Epithelial cell of prostate (primary cell): ENCODE measurements around the gene C16orf74.

Experiments
- DNase-seq: peaks from one replicate; pipeline ENCODE4 v3.0.0-alpha.2; 2011; ENCODE audit warnings: low read depth, low spot score
- H3K27ac ChIP-seq: fragments of 450-650 bp; 2 replicates; pipeline ENCODE4 v1.5.1; 2017; ENCODE audit warnings: mild to moderate bottlenecking

The C16orf74 gene

DNA sequence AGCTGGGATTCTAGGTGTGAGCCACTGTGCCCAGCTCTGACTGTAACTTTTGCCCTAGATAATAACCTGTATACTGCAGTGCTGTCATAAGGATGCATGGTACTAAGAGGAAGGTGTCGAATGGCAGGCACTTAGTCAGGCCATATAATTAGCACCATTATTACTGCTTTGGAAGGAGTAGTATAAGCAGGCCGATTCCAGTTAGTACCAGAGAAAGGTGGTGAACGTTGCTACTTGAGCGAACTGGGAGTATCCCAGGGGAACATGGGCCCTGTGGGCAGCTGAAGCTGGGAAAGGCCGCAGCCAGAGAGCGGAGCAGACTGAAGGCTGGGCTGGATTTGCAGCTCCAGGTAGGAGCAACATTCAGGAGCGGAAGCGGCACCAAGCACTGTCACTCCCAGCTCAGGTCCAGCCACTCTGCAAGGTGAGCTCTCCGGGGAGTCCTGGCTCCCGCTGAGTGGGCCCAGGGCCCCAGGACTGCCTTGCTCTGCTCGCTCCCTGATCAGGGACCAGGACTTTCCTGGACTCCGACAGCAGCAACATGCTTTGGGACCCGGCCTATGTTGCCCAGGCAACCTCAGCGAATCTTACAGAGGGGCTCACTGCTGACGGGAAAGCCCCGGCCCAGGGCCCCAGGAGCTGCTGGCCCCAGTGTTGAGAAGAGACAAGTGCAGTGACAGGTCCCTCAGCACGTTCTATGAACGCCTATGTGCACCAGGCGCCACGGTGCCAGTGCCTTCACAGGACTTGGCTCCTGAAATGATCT lies 28.6 kb downstream of the C16orf74 start:
- peak overlapping the region; percentile 69 for H3K27ac ChIP-seq

DNA sequence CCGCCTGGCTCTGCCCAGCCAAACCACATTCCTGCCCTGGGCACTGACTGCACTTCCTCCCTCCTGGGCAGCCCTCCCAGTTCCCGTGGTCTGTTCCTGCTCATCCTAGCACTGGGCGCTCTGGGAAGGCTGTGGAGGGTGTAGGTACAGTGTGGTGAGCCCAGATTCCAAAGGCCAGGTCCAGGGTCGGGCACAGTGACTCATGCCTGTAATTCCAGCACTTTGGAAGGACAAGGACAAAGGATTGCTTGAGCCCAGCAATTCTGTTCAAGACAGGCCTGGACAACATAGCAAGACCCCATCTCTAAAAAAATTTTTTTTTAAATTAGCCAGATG lies 30.6 kb downstream of the C16orf74 start:
- peak; percentile 52 for DNase-seq
- peak overlapping the region; percentile 69 for H3K27ac ChIP-seq

More for the DNA sequence above, 28.6 kb downstream of the C16orf74 start:
- no peak for DNase-seq

DNA sequence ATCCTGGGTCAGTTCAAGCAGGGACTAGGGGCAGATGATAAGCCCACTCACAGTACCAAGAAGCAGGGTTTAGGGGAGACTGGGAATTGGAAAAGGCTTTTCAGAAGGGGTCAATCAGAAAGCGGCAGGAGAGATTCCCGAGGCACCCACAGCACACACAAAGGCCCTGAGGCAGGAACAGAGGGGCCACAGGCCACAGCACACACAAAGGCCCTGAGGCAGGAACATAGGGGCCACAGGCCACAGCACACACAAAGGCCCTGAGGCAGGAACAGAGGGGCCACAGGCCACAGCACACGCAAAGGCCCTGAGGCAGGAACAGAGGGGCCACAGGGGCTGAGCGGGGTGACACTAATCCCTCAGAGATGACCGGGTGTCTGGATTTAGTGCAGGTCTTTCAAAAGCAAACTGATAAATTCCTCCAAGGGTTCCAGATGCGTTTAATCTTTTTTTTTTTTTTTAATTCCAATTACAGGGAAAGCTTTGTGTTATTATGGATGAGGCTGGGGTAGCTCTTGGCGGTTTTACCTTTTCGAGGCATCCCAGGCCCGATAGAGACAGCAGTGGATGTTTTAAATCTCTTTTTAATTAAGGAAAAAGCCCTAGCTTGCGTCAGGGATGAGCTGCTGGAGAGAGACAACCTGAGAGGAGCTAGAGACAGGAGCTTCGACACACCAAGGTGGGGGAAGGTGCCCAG lies 31.1 kb downstream of the C16orf74 start:
- DNase-seq: no peak

DNA sequence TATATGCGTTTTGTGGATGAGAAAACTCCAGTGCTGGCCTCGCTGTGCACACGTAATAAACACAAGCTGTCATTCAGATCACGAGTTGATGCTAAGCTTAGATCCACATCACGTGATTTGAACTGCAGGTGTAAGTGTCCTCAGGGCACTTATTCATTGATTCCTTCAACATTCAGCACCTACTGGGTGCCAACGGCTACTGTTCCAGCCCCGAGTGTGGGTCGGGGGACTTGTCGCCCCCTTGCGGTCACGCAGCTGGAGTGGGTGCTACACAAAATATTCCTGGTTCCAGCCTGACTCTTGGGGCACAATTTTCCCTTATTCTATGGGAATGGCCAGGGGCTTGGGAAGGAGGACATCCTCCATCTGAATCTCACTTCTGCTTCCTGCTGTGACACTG lies 32.2 kb downstream of the C16orf74 start:
- H3K27ac ChIP-seq: peak overlapping the region; percentile 69
- DNase-seq: no peak

More for the DNA sequence above, 31.1 kb downstream of the C16orf74 start:
- peak overlapping the region; percentile 69 for H3K27ac ChIP-seq

DNA sequence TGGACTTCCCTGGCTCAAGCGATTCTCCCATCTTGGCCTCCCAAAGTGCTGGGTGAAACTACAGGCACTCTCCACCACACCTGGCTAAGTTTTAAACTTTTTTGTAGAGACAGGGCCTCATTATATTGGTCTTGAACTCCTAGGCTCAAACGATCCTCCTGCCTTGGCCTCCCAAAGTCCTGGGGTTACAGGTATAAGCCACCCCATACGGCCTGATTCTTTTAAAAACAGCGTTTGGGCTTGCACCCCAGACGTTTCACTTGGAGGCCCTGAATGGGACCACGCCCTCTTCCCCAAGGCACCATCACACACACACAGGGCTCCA lies 32.8 kb downstream of the C16orf74 start:
- peak overlapping the region; percentile 69 for H3K27ac ChIP-seq
- no peak for DNase-seq

DNA sequence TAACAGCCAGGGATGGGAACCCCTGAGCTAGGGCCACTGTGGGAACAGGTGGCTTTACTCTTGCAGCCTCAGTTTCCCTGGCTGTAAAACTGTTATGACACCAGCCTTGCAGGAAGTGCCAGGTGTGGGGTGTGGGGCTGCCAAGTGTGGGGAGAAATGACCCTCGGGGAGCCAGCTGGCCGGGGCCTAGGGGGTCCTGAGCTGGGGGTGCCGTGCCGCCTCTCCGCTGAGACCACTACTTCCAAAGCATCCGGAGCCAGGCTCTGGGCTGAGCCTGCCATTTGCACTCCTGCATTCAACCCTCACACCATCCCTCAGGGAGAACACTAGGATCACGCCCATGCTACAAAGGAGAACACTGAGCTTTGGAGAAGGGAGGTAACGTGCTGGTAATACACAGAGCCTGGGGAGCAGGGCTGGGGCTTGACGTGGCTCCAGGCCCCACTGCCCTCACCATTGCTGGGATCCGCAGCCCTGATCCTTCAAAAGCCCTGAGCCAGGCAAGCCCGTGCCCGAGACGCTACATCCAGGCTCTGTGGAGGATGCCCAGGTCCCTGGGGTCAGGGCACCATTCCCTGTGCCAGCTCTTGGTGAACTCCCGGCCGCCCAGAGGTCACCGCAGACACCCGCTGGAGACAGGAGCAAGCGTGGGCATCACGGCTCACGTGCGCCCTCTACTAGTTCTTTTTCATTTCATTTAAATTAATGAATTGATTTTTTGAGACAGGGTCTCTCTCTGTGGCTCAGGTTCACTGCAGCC lies 33.3 kb downstream of the C16orf74 start:
- peak overlapping the region; percentile 69 for H3K27ac ChIP-seq
- no peak for DNase-seq

DNA sequence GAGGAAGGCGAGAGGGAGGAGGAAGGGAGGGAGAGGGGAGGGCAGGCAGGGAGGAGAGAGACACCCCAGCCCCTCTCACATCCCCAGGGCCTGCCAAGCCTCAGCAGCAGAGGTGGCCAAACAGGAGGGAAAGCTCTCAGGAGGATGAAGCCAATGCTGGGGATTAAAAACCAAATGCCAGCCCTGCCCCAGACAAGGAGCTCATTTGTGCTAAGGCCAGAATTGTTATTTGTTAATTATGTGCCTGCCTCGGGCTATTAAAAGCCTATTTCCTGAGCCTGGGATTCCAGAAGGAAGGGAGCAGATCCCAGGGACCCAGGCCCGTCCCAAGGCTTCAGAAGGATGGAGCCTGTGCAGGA lies 34.2 kb downstream of the C16orf74 start:
- DNase-seq: no peak
- H3K27ac ChIP-seq: peak overlapping the region; percentile 69

DNA sequence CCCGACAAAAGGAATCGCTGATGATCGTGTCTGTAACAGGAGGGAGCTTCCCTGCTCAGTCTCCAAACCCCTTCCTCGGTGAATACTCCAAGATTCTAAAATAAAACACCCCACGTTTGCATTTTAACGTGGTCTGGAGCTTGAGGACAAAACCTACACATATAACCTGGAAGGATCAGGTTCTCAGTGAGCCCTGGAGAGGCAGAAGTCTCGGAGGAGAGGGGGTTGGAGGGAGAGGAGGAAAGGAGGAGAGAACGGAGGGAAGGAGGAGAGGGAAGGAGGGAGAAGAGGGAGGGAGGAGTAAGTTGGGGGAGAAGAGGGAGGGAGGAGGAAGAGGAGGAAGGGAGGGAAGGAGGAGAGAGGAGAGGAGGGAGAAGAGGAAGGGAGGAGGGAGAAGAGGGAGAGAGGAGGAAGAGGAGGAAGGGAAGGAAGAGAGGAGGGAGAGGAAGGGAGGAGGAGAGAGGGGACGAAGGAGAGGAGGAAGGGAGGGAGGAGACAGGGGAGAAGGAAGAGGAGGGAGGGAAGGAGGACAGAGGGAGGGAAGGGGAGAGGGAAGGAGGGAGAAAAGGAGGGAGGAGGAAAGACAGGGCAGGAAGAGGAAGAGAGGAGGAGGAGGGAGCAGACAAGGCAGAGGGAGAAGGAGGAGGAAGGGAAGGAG lies 34.7 kb downstream of the C16orf74 start:
- peak overlapping the region; percentile 69 for H3K27ac ChIP-seq
- no peak for DNase-seq

DNA sequence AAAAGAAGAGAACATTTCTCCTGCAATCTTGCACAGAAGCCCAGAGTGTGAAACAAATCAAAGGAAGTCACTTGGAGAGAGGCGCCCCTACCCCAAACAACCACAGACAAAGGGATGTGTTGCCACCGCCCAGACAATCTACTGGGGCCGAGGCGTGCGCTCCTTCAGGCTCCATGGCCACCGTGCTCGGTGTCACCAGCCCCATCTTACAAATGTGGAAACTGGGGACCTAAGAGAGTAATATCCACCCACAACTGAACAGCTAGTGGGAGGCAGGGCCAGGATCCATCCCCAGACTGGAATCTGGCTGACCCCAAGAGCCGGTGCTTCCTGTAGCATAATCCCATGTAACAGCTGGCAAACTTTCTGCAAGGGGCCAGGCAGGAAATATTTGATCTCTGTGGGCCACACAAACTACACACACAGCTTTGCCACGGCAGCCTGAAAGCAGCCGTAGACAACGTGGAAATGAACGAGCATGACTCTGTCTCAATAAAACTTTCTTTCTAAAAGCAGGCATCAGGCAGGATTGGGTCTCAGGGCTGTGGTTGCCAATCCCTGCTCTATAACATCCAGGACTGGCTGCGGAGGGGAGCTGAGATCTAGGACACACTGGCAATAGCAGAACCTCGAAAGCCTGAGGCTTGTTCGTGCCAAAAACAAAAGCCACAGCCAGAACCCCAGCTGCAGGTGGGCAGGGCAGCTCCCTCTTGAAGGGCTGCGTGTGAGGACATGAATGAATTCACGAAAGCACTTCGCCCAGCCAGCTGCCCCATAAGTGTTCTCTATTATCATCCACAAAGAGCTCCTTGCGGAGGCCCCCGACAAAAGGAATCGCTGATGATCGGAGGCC lies 35.5 kb downstream of the C16orf74 start:
- H3K27ac ChIP-seq: peak overlapping the region; percentile 69
- DNase-seq: no peak

DNA sequence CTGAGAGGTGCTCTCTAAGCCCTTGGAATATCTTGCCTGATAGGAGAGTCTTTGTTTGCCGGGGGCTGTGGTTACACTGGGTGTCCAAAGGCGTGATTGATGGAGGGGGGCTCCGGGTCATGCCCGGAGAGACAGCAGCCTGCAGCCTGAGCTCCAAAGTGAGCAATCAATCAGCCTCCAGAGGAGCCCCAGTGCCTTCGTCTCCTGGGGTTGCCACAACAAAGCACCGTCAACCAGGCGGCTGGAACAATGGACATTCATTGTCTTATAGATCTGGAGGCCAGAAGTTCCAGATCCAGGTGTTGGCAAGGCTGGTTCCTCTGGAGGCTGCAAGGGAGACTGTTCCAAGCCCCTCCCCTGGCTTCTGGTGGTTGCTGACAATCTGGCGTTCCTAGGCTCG lies 38.1 kb downstream of the C16orf74 start:
- no peak overlapping the region for H3K27ac ChIP-seq
- no peak for DNase-seq

DNA sequence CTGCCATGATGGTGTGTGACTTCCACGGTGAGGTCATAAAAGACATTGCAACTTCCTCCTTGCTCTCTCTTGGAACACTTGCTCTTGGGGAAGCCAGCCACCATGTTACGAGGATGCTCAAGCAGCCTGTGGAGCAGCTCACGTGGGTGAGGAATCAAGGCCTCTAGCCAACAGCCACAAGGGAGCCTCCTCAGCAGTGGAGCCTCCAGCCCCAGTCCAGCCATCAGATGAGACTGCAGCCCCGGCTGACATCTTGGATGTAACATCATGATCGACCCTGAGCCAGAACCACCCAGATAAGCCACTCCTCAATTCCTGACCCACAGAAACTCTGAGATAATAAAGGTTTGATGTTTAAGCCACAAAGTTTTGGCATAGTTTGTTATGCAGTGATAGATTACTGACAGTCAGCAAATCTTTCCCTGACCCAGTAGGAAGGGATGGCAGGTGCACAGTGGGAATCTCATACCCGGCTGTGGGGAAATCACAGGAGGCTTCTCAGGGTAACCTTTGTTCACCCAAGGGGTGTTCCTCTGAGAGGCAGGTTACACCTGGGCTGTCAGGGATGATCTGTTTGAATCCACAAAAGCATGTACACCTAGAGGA lies 38.8 kb downstream of the C16orf74 start:
- H3K27ac ChIP-seq: no peak overlapping the region

DNA sequence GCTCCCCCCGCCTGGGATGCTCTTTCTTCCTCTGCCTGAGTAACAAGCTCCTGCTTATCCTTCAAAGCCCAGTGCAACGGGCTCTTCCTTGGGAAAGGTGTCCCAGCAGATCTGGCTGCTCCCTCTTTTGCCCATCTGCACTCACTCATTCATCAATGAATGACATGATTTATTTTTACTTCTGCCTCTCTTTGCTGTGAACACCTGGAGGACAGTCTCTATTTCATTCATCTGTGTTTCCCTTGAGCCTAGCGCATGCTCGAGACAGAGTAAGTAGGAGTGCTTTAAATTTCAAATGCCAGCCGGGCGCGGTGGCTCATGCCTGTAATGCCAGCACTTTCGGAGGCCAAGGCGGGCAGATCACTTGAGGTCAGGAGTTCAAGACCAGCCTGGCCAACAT lies 40.2 kb downstream of the C16orf74 start:
- no peak overlapping the region for H3K27ac ChIP-seq
- DNase-seq: no peak

More for the DNA sequence above, 38.8 kb downstream of the C16orf74 start:
- DNase-seq: no peak

DNA sequence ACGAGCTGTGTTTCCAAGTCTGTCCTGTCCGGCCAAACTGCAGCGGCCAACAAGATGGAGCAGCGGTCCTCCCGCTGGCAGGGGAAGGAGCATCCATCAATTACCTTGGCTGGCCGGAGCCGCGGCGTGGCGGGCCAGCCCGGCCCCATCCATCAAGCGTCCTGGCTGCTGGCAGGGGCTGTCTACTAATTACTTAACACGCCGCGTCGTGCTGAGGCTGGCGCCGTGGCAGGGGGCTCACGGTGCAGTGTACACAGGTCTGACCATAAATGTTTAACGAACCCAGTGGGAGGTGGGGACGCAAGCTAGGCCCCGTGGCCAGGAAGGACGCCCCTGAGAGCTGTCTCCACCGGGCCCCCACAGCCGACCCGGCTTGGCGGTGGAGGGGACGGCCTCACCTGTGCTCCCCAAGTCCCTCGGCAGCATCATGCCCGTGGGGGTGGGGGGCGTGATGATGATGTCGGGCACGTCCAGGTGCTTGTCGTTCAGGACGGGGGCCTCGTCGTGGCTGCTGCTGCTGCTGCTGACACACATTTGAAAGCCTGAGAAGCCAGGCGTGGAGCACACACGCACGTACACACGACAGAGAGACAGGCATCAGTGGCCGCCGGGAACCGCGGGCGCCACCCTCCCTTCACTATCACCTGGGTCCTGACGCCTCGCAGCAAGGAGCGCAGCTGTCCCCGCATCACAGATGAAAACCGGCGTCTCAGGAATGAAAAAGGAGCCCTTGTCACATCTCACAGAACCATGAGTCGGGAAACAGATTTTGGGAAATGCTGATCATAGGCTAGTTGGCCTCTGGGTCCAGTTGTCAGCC lies 40.9 kb downstream of the C16orf74 start:
- H3K27ac ChIP-seq: no peak overlapping the region

DNA sequence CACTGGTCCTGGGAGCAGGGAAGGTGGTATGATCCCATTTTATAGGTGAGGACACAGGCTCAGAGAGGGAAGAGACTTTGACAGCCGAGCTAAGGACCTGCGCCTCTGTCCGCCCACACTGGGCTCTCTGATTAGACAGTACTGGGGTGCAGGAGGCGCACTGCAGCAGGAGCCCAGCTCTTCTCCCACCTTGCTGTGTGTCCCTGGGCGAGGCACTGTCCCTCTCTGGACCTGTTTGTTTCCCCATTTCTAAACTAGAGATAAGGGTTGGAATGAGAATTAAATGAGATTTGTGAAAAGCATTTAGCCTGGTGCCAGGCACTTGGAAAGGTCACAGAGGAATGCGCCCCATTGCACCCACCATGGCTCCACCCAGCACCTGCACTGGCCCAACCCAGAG lies 42.6 kb downstream of the C16orf74 start:
- no peak for DNase-seq
- no peak overlapping the region for H3K27ac ChIP-seq

More for the DNA sequence above, 40.9 kb downstream of the C16orf74 start:
- no peak for DNase-seq

DNA sequence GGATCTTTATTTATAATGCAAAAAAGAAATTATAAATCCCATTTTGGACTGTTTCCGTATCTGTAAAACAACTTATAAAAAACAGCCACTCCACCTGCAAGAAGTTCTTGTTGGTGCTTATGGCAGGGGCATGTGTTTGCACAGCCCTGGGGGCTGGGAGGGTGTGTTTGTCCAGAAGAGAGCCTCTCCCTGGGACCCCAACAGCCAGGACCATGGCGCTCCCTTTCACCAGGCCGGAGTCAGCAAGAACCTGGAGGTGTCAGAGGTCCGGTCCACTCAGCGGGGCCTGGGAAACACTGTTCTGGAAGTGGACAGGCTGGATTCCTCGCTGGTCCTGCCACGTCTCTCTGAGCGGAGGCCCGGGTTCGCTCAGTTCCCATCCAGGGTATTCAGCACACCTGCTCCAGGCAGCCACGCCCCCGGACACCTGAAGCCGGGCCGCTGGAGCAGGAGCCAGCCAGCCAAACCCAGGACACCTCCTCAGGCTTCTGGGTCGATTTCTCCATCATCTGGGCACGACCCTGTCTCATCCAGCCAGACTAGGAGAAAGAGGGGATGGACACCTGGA lies 43.3 kb downstream of the C16orf74 start:
- H3K27ac ChIP-seq: no peak overlapping the region
- DNase-seq: no peak

DNA sequence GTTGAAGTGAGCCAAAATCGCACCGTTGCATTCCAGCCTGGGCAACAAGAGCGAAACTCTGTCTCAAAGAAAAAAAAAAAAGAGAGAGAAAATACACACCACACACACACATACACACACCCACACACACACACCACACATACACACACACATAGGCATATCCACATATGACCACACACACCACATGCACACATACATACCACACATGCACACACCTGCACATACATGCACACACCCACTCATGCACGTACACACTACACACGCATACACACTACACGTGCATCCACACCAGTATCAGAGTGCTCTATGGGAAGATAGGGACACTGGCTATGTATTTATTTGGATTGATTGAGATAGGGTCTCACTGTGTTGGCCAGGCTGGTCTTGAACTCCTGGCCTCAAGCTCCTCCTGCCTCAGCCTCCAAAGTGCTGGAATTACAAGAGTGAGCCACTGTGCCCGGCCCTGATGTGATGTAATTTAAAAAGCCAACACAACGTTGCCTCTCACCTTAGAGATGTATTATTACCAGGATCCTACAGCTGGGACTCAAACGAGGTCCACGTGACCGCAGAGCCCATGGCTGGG lies 44.4 kb downstream of the C16orf74 start:
- DNase-seq: no peak

DNA sequence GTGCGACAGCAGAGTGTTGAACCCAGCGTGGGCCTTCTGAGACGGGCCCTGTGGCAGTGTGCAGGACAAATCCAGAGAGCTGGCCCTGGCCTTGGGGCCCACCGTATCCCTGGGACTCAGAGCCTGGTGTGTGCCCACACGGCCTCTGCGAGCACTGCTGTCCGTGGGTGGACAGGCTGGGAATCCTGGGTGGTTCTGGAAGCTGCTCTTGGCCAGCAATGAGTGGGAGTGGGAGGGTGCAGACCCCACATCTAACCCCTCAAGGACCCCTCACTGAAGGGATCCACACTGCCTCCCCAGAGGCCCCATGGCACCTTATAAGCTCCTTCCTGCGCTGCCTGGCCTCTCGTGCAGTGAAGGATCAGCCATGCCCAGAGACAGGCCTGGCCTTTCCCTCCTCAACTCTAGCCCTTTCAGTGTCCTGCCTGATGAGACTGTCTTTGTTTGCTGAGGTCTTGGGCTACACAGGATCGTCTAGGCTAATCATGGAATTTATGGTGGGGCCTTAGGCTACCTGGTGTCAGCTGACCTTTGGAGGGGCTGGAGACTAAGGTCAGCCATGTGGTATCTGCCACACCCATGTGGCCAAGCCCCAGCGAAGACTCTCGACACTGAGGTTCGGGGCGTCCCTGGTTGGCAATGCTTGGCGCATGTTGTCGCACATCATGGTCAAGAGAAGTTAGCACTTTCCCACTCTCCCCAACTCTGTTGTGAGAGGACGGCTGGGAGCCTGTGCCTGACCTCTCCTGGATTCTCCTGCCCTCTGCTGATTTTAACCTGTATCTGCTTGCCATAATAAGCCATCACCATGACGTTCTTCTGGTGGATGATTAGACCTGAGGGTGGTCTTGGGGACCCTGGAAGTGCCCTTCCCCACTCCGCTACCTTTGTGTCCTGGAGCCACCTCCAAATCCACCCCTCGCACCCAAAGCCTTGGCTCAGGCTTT lies 45.7 kb downstream of the C16orf74 start:
- H3K27ac ChIP-seq: no peak overlapping the region

More for the DNA sequence above, 44.4 kb downstream of the C16orf74 start:
- no peak overlapping the region for H3K27ac ChIP-seq

More for the DNA sequence above, 45.7 kb downstream of the C16orf74 start:
- no peak for DNase-seq
